CD14-positive monocyte (primary cell): ENCODE data around the gene ACVR2B. TPM values are rescaled to one million over a fixed set of nuclear protein-coding genes. Genes with fewer than 3 reads are reported as not detected.

ENCODE experiments used
- DNase-seq, 3 donors: peaks; one replicate each; pipeline ENCODE4 v3.0.0-alpha.2; 2011 to 2022
- H2AFZ ChIP-seq: 2 replicates; pipeline ENCODE4 v1.6.0; 2012; ENCODE audit warnings: mild to moderate bottlenecking, low read depth, low read length, inconsistent platforms; ENCODE audit not compliant: insufficient read depth, poor library complexity, severe bottlenecking
- H3K27ac ChIP-seq, 2 donors: 1 replicate in 1 of 2; 2 replicates in 1 of 2; pipeline ENCODE4 v1.5.1; 2012 to 2013; ENCODE audit warnings: low read length in 2 of 2, control low read depth in 1 of 2, inconsistent platforms in 1 of 2, low read depth in 1 of 2, mild to moderate bottlenecking in 1 of 2
- H3K27me3 ChIP-seq, 2 donors: one replicate each; pipeline versions ENCODE4 v1.6.0 to v1.6.1; 2011 to 2013; ENCODE audit warnings: low read length in 2 of 2; ENCODE audit not compliant: control insufficient read depth in 2 of 2, insufficient read depth in 2 of 2
- H3K36me3 ChIP-seq, 2 donors: replicated peaks in 1 of 2; 1 replicate in 1 of 2; 2 replicates in 1 of 2; pipeline versions ENCODE4 v1.5.1 to v1.6.1; 2012 to 2013; ENCODE audit warnings: low read length in 2 of 2, control low read depth in 1 of 2, inconsistent platforms in 1 of 2, mild to moderate bottlenecking in 1 of 2; ENCODE audit not compliant: insufficient read depth in 2 of 2, control insufficient read depth in 1 of 2
- H3K4me1 ChIP-seq, 2 donors: 1 replicate in 1 of 2; 2 replicates in 1 of 2; pipeline versions ENCODE4 v1.5.1 to v1.6.1; 2012 to 2013; ENCODE audit warnings: low read length in 2 of 2, control low read depth in 1 of 2, inconsistent platforms in 1 of 2, mild to moderate bottlenecking in 1 of 2, moderate library complexity in 1 of 2; ENCODE audit not compliant: insufficient read depth in 2 of 2, control insufficient read depth in 1 of 2
- H3K4me2 ChIP-seq: replicated peaks from 2 replicates; pipeline ENCODE3; 2012; ENCODE audit warnings: low read length, moderate library complexity, mild to moderate bottlenecking; ENCODE audit not compliant: poor library complexity, severe bottlenecking; ENCODE audit errors: extremely low read depth
- H3K4me3 ChIP-seq, 3 experiments: fragments of 200-600 bp in 1 of 3; sonication (generic) in 1 of 3; replicated peaks in 1 of 3; 1 replicate in 2 of 3; 2 replicates in 1 of 3; pipeline ENCODE4 v1.5.1; 2011 to 2013; ENCODE audit warnings: low read length in 3 of 3, mild to moderate bottlenecking in 3 of 3, control low read depth in 2 of 3, low read depth in 2 of 3, inconsistent platforms in 1 of 3, moderate library complexity in 1 of 3
- H3K79me2 ChIP-seq: 2 replicates; pipeline ENCODE4 v1.6.0; 2012; ENCODE audit warnings: mild to moderate bottlenecking, control low read depth, inconsistent platforms, low read length, moderate library complexity; ENCODE audit not compliant: insufficient read depth
- H3K9ac ChIP-seq: 2 replicates; pipeline ENCODE4 v1.6.0; 2017; ENCODE audit warnings: low read length, mild to moderate bottlenecking; ENCODE audit not compliant: insufficient read depth, poor library complexity, severe bottlenecking
- H3K9me3 ChIP-seq, 2 donors: replicated peaks in 1 of 2; 1 replicate in 1 of 2; 2 replicates in 1 of 2; pipeline versions ENCODE4 v1.5.1 to v1.6.1; 2012 to 2013; ENCODE audit warnings: low read length in 2 of 2, control low read depth in 1 of 2; ENCODE audit not compliant: control insufficient read depth in 1 of 2, insufficient read depth in 1 of 2
- H4K20me1 ChIP-seq: 2 replicates; pipeline ENCODE4 v1.6.0; 2012; ENCODE audit warnings: mild to moderate bottlenecking, low read length, control low read depth, moderate library complexity; ENCODE audit not compliant: insufficient read depth
- H3K27ac Mint-ChIP-seq, 7 donors: one replicate each; pipeline ENCODE4 v1.8.0; 2020; ENCODE audit warnings: mild to moderate bottlenecking in 7 of 7, mixed read lengths in 7 of 7, moderate library complexity in 6 of 7, inconsistent platforms in 2 of 7
- H3K27me3 Mint-ChIP-seq, 3 donors: one replicate each; pipeline ENCODE4 v1.8.0; 2021 to 2022; ENCODE audit warnings: low read depth in 3 of 3, mild to moderate bottlenecking in 3 of 3, mixed read lengths in 3 of 3, moderate library complexity in 3 of 3, inconsistent platforms in 1 of 3
- H3K36me3 Mint-ChIP-seq, 2 donors: one replicate each; pipeline ENCODE4 v1.8.0; 2020; ENCODE audit warnings: mixed read lengths in 2 of 2, inconsistent platforms in 1 of 2, mild to moderate bottlenecking in 1 of 2
- H3K4me1 Mint-ChIP-seq: one replicate; pipeline ENCODE4 v1.8.0; 2020; ENCODE audit warnings: mild to moderate bottlenecking, mixed read lengths
- H3K4me3 Mint-ChIP-seq, 2 donors: one replicate each; pipeline ENCODE4 v1.8.0; 2020; ENCODE audit warnings: mild to moderate bottlenecking in 2 of 2, mixed read lengths in 2 of 2, moderate library complexity in 1 of 2
- H3K9me3 Mint-ChIP-seq, 7 donors: one replicate each; pipeline ENCODE4 v1.8.0; 2020 to 2022; ENCODE audit warnings: mixed read lengths in 7 of 7, mild to moderate bottlenecking in 6 of 7, moderate library complexity in 6 of 7, inconsistent platforms in 2 of 7
- WGBS: methylation state at CpG from one replicate; pipeline ENCODE4 v1.1.5; 2013; ENCODE audit warnings: missing lambda C conversion rate; ENCODE audit not compliant: insufficient coverage; 5-methylcytosine and 5-hydroxymethylcytosine counted together
- intact Hi-C, 2 donors: fragments of 100-400 bp; cut with micrococcal nuclease; formaldehyde crosslinking; loops; one replicate each; pipeline versions ENCODE4 v1.15.0 to v1.15.1; 2023
- polyA plus RNA-seq, 3 donors: library from polyadenylated mRNA; depleted of rRNA in 1 of 3; unstranded in 2 of 3; stranded (reverse) in 1 of 3; fragments of 300-500 nt in 2 of 3; fragments of >200 nt in 1 of 3; fragmentation: Illumina TruSeq in 2 of 3; gene quantifications; 1 replicate in 2 of 3; 2 replicates in 1 of 3; pipeline ENCODE4 v1.2.3, GENCODE V29; 2012 to 2021
- TF ChIP-seq, protein P1 (sequence below): fragments of 200-600 bp; IDR thresholded peaks from one replicate; pipeline ENCODE4 v1.8.0; 2022; ENCODE audit warnings: antibody characterized with exemption, mild to moderate bottlenecking

The ACVR2B gene
- polyA plus RNA-seq, 3 donors, result 0.15 to 0.41 TPM; not detected in 1

- TF ChIP-seq, protein P1, sequence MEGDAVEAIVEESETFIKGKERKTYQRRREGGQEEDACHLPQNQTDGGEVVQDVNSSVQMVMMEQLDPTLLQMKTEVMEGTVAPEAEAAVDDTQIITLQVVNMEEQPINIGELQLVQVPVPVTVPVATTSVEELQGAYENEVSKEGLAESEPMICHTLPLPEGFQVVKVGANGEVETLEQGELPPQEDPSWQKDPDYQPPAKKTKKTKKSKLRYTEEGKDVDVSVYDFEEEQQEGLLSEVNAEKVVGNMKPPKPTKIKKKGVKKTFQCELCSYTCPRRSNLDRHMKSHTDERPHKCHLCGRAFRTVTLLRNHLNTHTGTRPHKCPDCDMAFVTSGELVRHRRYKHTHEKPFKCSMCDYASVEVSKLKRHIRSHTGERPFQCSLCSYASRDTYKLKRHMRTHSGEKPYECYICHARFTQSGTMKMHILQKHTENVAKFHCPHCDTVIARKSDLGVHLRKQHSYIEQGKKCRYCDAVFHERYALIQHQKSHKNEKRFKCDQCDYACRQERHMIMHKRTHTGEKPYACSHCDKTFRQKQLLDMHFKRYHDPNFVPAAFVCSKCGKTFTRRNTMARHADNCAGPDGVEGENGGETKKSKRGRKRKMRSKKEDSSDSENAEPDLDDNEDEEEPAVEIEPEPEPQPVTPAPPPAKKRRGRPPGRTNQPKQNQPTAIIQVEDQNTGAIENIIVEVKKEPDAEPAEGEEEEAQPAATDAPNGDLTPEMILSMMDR, result no peak
- Histone ChIP-seq H3K27ac (no peak overlapping the region), H2AFZ (no peak overlapping the region), H4K20me1 (peaks cover 3% of the 10 kb centered on the region), H3K36me3 (peaks cover 34 to 77% of the 10 kb centered on the region in 2 donors), H3K4me1 (no peaks in the 10 kb centered on the region), H3K27me3 (no peaks in the 10 kb centered on the region), H3K9ac (no peak overlapping the region), H3K4me3 (no peak overlapping the region), H3K79me2 (no peaks in the 10 kb centered on the region), H3K4me2 (no peak overlapping the region), H3K9me3 (no peaks in the 10 kb centered on the region)
- H3K27ac Mint-ChIP-seq, result no peak overlapping the region
- peaks cover 68% of the 10 kb centered on the region in 2 donors for H3K36me3 Mint-ChIP-seq
- no peak for DNase-seq
- WGBS, result 97% methylated on average over 3 of the region's 5 CpGs
- peaks cover 4% of the 10 kb centered on the region for H3K4me1 Mint-ChIP-seq
- H3K27me3 Mint-ChIP-seq, result no peaks in the 10 kb centered on the region
- intact Hi-C loops, result loop anchor here (5.0 to 10.0 kb wide), 2 partner anchors 471 to 503 kb away; no protein-coding TSS in a partner anchor
- no peak overlapping the region for H3K4me3 Mint-ChIP-seq
- H3K9me3 Mint-ChIP-seq, result no peaks in the 10 kb centered on the region
Observed at GRCh38 chr3:38524141-38524739, 70.5 kb downstream of the ACVR2B start.

DNA sequence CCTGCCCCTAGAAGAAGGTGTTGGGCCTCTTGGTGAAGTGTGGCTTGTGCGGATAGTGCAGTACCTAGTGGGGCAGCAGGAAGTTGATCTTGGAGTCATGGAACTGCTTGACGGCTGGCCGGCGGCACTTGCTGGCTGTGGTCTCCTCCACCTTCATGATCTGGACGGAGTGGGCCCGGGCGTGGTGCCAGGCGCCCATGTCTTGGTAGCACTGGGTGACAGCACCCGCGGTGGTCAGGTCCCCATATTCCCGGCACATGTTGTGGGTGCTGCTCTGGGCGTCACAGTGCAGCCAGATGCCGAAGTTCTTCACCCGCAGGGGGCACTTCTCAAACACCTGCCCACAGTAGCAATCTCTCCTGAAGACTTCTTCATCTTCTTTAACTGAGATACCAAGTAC lies 73.1 kb downstream of the ACVR2B start:
- H2AFZ ChIP-seq, result no peak overlapping the region
- no peaks in the 10 kb centered on the region for H4K20me1 ChIP-seq
- no peaks in the 10 kb centered on the region for H3K9me3 ChIP-seq
- H3K4me2 ChIP-seq, result no peak overlapping the region
- H3K9ac ChIP-seq, result no peak overlapping the region
- peaks cover 34 to 72% of the 10 kb centered on the region in 2 donors for H3K36me3 ChIP-seq
- H3K4me1 ChIP-seq, result no peaks in the 10 kb centered on the region
- Mint-ChIP-seq H3K9me3 (no peaks in the 10 kb centered on the region), H3K4me3 (no peak overlapping the region), H3K4me1 (no peaks in the 10 kb centered on the region), H3K27me3 (no peaks in the 10 kb centered on the region), H3K36me3 (peaks cover 64 to 65% of the 10 kb centered on the region in 2 donors), H3K27ac (no peak overlapping the region)
- H3K79me2 ChIP-seq, result no peaks in the 10 kb centered on the region
- 96% methylated on average over 12 of the region's 14 CpGs for WGBS
- no peak overlapping the region for H3K27ac ChIP-seq
- intact Hi-C loops, result loop anchor here in 1 of 2 donors (10.0 kb wide), 1 partner anchor 468 kb away; no protein-coding TSS in a partner anchor
- TF ChIP-seq, protein P1, result no peak
- no peak for DNase-seq
- H3K27me3 ChIP-seq, result no peaks in the 10 kb centered on the region
- no peak overlapping the region for H3K4me3 ChIP-seq
